ENCODE results near the gene CD99.
"Not testable (repeated sequence)": the region's sequence is repeated elsewhere in the genome, so short reads cannot be mapped to it uniquely, and the experiment has no call there.

Gene CD99

GRCh38 chrX:2666491-2666890 is 24.6 kb upstream of the CD99 start:
- in situ Hi-C loops (cut with HindIII; ENCODE audit: low pct_ligation_motif_present, low sequenced_read_pairs) = no loop called here
- Histone ChIP-seq H3K27me3 (replicated peaks) (no peaks in the 10 kb centered on the region), H3K36me3 (replicated peaks) (no peaks in the 10 kb centered on the region), H3K27ac (no peak overlapping the region), H3K4me3 (ENCODE audit: low read depth, low read length) (no peak overlapping the region)
- DNase-seq = no peak
- TF ChIP-seq, protein P1, sequence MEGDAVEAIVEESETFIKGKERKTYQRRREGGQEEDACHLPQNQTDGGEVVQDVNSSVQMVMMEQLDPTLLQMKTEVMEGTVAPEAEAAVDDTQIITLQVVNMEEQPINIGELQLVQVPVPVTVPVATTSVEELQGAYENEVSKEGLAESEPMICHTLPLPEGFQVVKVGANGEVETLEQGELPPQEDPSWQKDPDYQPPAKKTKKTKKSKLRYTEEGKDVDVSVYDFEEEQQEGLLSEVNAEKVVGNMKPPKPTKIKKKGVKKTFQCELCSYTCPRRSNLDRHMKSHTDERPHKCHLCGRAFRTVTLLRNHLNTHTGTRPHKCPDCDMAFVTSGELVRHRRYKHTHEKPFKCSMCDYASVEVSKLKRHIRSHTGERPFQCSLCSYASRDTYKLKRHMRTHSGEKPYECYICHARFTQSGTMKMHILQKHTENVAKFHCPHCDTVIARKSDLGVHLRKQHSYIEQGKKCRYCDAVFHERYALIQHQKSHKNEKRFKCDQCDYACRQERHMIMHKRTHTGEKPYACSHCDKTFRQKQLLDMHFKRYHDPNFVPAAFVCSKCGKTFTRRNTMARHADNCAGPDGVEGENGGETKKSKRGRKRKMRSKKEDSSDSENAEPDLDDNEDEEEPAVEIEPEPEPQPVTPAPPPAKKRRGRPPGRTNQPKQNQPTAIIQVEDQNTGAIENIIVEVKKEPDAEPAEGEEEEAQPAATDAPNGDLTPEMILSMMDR (IDR thresholded peaks at IDR 0.05; ENCODE audit: low read depth, low read length, missing control alignments) = no peak

GRCh38 chrX:2670978-2671377 is 20.1 kb upstream of the CD99 start:
- Histone ChIP-seq H3K27me3 (replicated peaks) (no peaks in the 10 kb centered on the region), H3K4me3 (ENCODE audit: low read depth, low read length) (no peak overlapping the region), H3K36me3 (replicated peaks) (no peaks in the 10 kb centered on the region), H3K27ac (no peak overlapping the region)
- TF ChIP-seq, protein P1 (IDR thresholded peaks at IDR 0.05; ENCODE audit: low read depth, low read length, missing control alignments) = no peak
- in situ Hi-C loops (cut with HindIII; ENCODE audit: low pct_ligation_motif_present, low sequenced_read_pairs) = no loop called here
- DNase-seq = no peak

DNA sequence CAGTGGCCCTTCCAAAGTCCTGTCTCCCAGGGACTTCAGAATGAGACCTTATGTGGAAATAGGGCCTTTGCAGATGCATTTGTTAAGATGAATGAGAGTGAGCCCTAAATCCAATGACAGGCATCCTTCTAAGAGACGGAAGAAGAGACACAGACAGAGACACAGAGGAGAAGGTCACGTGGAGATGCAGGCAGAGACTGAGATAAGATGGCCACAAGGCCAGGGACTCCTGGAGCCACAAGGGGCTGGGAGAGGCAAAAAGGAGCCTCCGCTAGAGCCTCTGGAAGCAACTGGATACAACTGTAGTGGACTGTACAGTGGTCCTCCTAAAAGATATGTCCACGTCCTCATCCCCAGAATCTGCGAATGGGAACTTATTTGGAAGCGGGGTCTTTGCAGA is 19.0 kb upstream of the CD99 start:
- no peak overlapping the region for H3K27ac ChIP-seq
- TF ChIP-seq, protein P1 (IDR thresholded peaks at IDR 0.05; ENCODE audit: low read depth, low read length, missing control alignments) = no peak
- DNase-seq = no peak
- in situ Hi-C loops (cut with HindIII; ENCODE audit: low pct_ligation_motif_present, low sequenced_read_pairs) = no loop called here
- no peaks in the 10 kb centered on the region for H3K27me3 ChIP-seq (replicated peaks)
- no peak overlapping the region for H3K4me3 ChIP-seq (ENCODE audit: low read depth, low read length)
- H3K36me3 ChIP-seq (replicated peaks) = no peaks in the 10 kb centered on the region

- Histone ChIP-seq H3K4me3 (ENCODE audit: low read depth, low read length) (no peak overlapping the region), H3K36me3 (replicated peaks) (no peaks in the 10 kb centered on the region), H3K27me3 (replicated peaks) (no peaks in the 10 kb centered on the region), H3K27ac (no peak overlapping the region)
- TF ChIP-seq, protein P1 (IDR thresholded peaks at IDR 0.05; ENCODE audit: low read depth, low read length, missing control alignments) = no peak
- DNase-seq = no peak
- in situ Hi-C loops (cut with HindIII; ENCODE audit: low pct_ligation_motif_present, low sequenced_read_pairs) = no loop called here
Measured at GRCh38 chrX:2673611-2674010, 17.5 kb upstream of the CD99 start.

DNA sequence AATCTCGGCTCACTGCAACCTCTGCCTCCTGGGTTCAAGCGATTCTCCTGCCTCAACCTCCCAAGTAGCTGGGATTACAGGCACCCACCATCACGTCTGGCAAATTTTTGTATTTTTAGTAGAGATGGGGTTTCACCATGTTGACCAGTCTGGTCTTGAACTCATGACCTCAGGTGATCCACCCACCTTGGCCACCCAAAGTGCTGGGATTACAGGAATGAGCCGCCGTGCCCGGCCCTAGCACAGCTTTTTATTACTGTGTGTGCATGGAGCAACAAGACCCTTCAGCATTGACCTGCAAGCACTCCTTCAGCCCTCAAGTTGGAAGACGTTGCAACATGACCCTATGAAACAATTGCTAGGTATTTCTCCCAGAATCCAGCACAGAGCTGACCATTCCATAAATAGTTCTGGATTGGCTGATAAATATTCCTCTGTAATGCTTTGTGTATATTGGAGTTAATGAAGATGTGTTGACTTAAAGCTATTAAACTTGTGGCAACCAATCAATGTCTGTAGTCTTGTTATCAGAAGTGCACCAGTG is 15.4 kb upstream of the CD99 start:
- H3K36me3 ChIP-seq (replicated peaks); in situ Hi-C loops (cut with HindIII; ENCODE audit: low pct_ligation_motif_present, low sequenced_read_pairs); H3K27me3 ChIP-seq (replicated peaks); DNase-seq; H3K27ac ChIP-seq; H3K4me3 ChIP-seq (ENCODE audit: low read depth, low read length): not testable (repeated sequence)

DNA sequence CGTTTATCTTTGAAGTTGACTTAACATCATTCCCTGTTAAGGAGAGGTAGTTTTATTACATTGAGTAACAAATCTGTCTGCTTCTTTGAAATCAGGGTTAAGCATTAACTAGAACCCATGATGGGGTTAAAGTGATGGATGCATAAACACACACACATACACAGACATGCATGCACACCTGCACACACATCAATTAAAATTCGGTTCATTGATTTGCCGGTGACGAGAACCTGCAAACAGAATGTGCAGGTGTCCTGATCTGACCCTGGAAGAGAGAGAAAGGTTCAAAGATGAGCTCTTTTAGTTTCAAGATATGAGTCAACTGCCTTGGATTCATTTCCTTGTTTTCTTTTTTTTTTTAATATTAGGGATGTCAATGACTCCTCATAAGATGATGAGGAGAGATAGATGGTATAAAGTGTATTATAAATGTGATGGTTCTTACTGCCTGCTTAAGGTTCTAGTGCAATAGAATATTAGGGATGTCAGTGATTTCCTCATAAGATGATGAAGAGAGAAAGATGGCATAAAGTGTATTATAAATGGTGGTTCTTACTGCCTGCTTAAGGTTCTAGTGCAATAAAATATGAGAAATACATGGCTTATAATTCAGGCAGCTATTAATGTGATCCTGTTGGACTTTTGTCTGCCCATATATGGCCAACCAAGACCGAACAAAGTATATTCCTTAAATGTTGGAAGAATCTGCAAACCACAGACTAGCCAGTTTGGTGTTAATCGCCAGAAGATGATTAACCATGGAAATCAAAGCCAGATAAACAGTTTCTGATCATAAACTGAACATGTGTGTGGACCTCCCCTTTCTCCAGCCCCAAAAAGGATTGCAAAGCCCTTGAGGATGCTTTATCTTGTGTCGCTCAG is 14.1 kb upstream of the CD99 start:
- no peak for DNase-seq
- Histone ChIP-seq H3K27me3 (replicated peaks) (no peaks in the 10 kb centered on the region), H3K27ac (no peak overlapping the region), H3K36me3 (replicated peaks) (no peaks in the 10 kb centered on the region), H3K4me3 (ENCODE audit: low read depth, low read length) (no peak overlapping the region)
- in situ Hi-C loops (cut with HindIII; ENCODE audit: low pct_ligation_motif_present, low sequenced_read_pairs) = no loop called here
- TF ChIP-seq, protein P1 (IDR thresholded peaks at IDR 0.05; ENCODE audit: low read depth, low read length, missing control alignments) = no peak

Data from brain microvascular endothelial cell (primary cell).